ENCODE measurements around the gene SSBP1.

- TF ChIP-seq CTCF (IDR thresholded peaks at IDR 0.05) (no peak), EP300 (IDR thresholded peaks at IDR 0.05) (no peak)
These were observed 45.1 kb upstream of the SSBP1 start for GRCh38 chr7:141693082-141693481.

Data from tibial nerve (tissue), 4 donors.